GM12878 (cell line): Measurements from ENCODE around the gene MEGF6. TPM values are rescaled to one million over a fixed set of nuclear protein-coding genes. Genes with fewer than 3 reads are reported as not detected.

ENCODE experiments used
- ATAC-seq: fragments of 200-7000 bp; cut with Tn5 transposase; 3 replicates; pipeline ENCODE4 v1.9.1; 2020; ENCODE audit warnings: mild to moderate bottlenecking, moderate library complexity
- BruUV-seq: library from RNA; stranded (reverse); fragments of 400-500 nt; replicated peaks from 2 replicates; lab custom pipeline; 2021; lab: Mats Ljungman, UMichigan
- CTCF ChIA-PET: fragments of 300-600 bp; sonication (Branson Sonifier 250); formaldehyde crosslinking; extraction: SDS; loops from one replicate; lab custom pipeline; 2021; ENCODE audit warnings: inconsistent platforms; lab: Yijun Ruan, JAX
- POLR2A ChIA-PET: fragments of 350-600 bp; formaldehyde crosslinking; extraction: SDS; loops from one replicate; lab custom pipeline; 2021; ENCODE audit warnings: inconsistent platforms; lab: Charles Lee
- RAD21 ChIA-PET: fragments of 300-600 bp; sonication (Branson Sonifier 250); formaldehyde crosslinking; loops from one replicate; lab custom pipeline; 2023; ENCODE audit warnings: antibody characterized with exemption; ENCODE audit not compliant: unreplicated experiment; lab: Charles Lee
- SMC1A ChIA-PET: fragments of 300-600 bp; sonication (Branson Sonifier 250); formaldehyde crosslinking; loops from one replicate; lab custom pipeline; 2023; ENCODE audit not compliant: unreplicated experiment, uncharacterized antibody; lab: Charles Lee
- DNase-seq: peaks from one replicate; pipeline ENCODE4 v3.0.0-alpha.2; 2011; ENCODE audit warnings: low read depth, low spot score
- FAIRE-seq: peaks from 3 replicates; lab custom pipeline; 2011; peaks lifted over from hg19 to GRCh38; lab: Jason Lieb, UNC
- H2AFZ ChIP-seq: 2 replicates; pipeline ENCODE4 v1.6.0; 2011; ENCODE audit warnings: low read depth, low read length, control low read depth; ENCODE audit not compliant: control insufficient read depth
- H3K27ac ChIP-seq: 2 replicates; pipeline ENCODE4 v1.5.1; 2011; ENCODE audit warnings: control low read depth; ENCODE audit not compliant: control insufficient read depth, insufficient read depth
- H3K27me3 ChIP-seq, 2 experiments: replicated peaks in 1 of 2; 2 replicates each; pipeline versions ENCODE4 v1.6.0 to v1.6.1; 2011; ENCODE audit warnings: low read length in 1 of 2; ENCODE audit not compliant: control insufficient read depth in 2 of 2, insufficient read depth in 2 of 2
- H3K36me3 ChIP-seq, 2 experiments: 2 replicates each; pipeline ENCODE4 v1.5.1; 2011; ENCODE audit warnings: low read length in 1 of 2; ENCODE audit not compliant: control insufficient read depth in 2 of 2, insufficient read depth in 2 of 2
- H3K4me1 ChIP-seq: 2 replicates; pipeline ENCODE4 v1.6.1; 2011; ENCODE audit warnings: mild to moderate bottlenecking, low read length, moderate library complexity, mixed read lengths; ENCODE audit not compliant: control insufficient read depth, insufficient read depth
- H3K4me2 ChIP-seq: 2 replicates; pipeline ENCODE4 v1.6.0; 2011; ENCODE audit warnings: control low read depth; ENCODE audit not compliant: control insufficient read depth, insufficient read depth
- H3K4me3 ChIP-seq: fragments of 200-600 bp; sonication (generic); 2 replicates; pipeline ENCODE4 v1.5.1; 2016
- H3K79me2 ChIP-seq: 2 replicates; pipeline ENCODE4 v1.6.0; 2011; ENCODE audit warnings: low read length; ENCODE audit not compliant: control insufficient read depth, insufficient read depth
- H3K9ac ChIP-seq: 2 replicates; pipeline ENCODE4 v1.8.0; 2011; ENCODE audit warnings: low read length, control low read depth, mixed read lengths; ENCODE audit not compliant: control insufficient read depth, insufficient read depth
- H3K9me3 ChIP-seq: replicated peaks from 3 replicates; pipeline ENCODE4 v1.5.1; 2011; ENCODE audit warnings: mild to moderate bottlenecking, low read length; ENCODE audit not compliant: control insufficient read depth, insufficient read depth
- H4K20me1 ChIP-seq: 2 replicates; pipeline ENCODE4 v1.6.0; 2011; ENCODE audit not compliant: control insufficient read depth, insufficient read depth
- CBFB ChIP-seq: IDR thresholded peaks from 2 replicates; pipeline ENCODE4 v1.6.1; 2016; ENCODE audit warnings: antibody characterized with exemption, low read depth
- EP300 ChIP-seq, 2 experiments: fragments of 150-350 bp in 1 of 2; IDR thresholded peaks; 2 replicates each; pipeline ENCODE4 v1.6.1; 2011 to 2012; ENCODE audit warnings: low read depth in 2 of 2, low read length in 2 of 2, borderline replicate concordance in 1 of 2, improper control_type of control experiment in 1 of 2, inconsistent platforms in 1 of 2; ENCODE audit not compliant: control insufficient read depth in 1 of 2
- ETV6 ChIP-seq, 2 experiments: fragments of 450-650 bp in 1 of 2; IDR thresholded peaks in 1 of 2; conservative IDR thresholded peaks in 1 of 2; 2 replicates each; pipeline ENCODE4 v1.6.1; 2014; ENCODE audit warnings: antibody characterized with exemption in 1 of 2, borderline replicate concordance in 1 of 2, low read depth in 1 of 2, mild to moderate bottlenecking in 1 of 2, moderate library complexity in 1 of 2
- FOXM1 ChIP-seq: IDR thresholded peaks from 2 replicates; pipeline ENCODE4 v1.6.1; 2012; ENCODE audit warnings: low read depth, mild to moderate bottlenecking, inconsistent platforms, low read length, moderate library complexity
- HDGF ChIP-seq: fragments of 450-650 bp; IDR thresholded peaks from 2 replicates; pipeline ENCODE4 v1.6.1; 2016; ENCODE audit warnings: antibody characterized with exemption
- MEF2B ChIP-seq: fragments of 450-650 bp; IDR thresholded peaks from 2 replicates; pipeline ENCODE4 v1.6.1; 2018; ENCODE audit warnings: mild to moderate bottlenecking, moderate library complexity; ENCODE audit not compliant: partially characterized antibody, poor library complexity, severe bottlenecking
- MLLT1 ChIP-seq: fragments of 450-650 bp; IDR thresholded peaks from 2 replicates; pipeline ENCODE4 v1.6.1; 2016; ENCODE audit warnings: mild to moderate bottlenecking
- MTA2 ChIP-seq: fragments of 450-650 bp; IDR thresholded peaks from 2 replicates; pipeline ENCODE4 v1.6.1; 2016; ENCODE audit warnings: low read depth, mild to moderate bottlenecking, moderate library complexity
- NFIC ChIP-seq: IDR thresholded peaks from 2 replicates; pipeline ENCODE4 v1.6.1; 2012; ENCODE audit warnings: low read depth, mild to moderate bottlenecking, inconsistent platforms, low read length, moderate library complexity
- RCOR1 ChIP-seq: conservative IDR thresholded peaks from 2 replicates; pipeline ENCODE4 v1.6.1; 2012; ENCODE audit warnings: low read depth, low read length, improper control_type of control experiment
- RELA ChIP-seq: fragments of 450-650 bp; IDR thresholded peaks from 2 replicates; pipeline ENCODE4 v1.8.0; 2014; ENCODE audit warnings: borderline replicate concordance; ENCODE audit not compliant: partially characterized antibody
- SMC3 ChIP-seq: IDR thresholded peaks from 2 replicates; pipeline ENCODE4 v1.6.1; 2011; ENCODE audit warnings: low read length, improper control_type of control experiment, borderline replicate concordance
- STAT1 ChIP-seq: fragments of 450-650 bp; conservative IDR thresholded peaks from 2 replicates; pipeline ENCODE4 v1.6.1; 2014; ENCODE audit warnings: antibody characterized with exemption, mild to moderate bottlenecking
- ZZZ3 ChIP-seq: IDR thresholded peaks from 2 replicates; pipeline ENCODE4 v1.6.1; 2011; ENCODE audit warnings: low read depth; ENCODE audit not compliant: control insufficient read depth, insufficient read length
- WGBS: methylation state at CpG from one replicate; pipeline ENCODE4 v1.1.6; 2016; ENCODE audit warnings: low lambda C conversion rate; ENCODE audit not compliant: insufficient replicate concordance, insufficient coverage; ENCODE audit errors: missing lambda C conversion rate; 5-methylcytosine and 5-hydroxymethylcytosine counted together
- in situ Hi-C: fragments of 300-500 bp; cut with MboI; formaldehyde crosslinking; loops from 9 replicates; pipeline ENCODE4 v1.14.3; 2018; ENCODE audit warnings: mixed read lengths
- intact Hi-C: fragments of 100-400 bp; cut with micrococcal nuclease; formaldehyde crosslinking; loops from one replicate; pipeline ENCODE4 v1.14.2; 2022; ENCODE audit not compliant: unreplicated experiment
- polyA plus RNA-seq, 11 experiments: library from polyadenylated mRNA; depleted of rRNA in 4 of 11; unstranded in 6 of 11; stranded (reverse) in 5 of 11; fragments of >200 nt; fragmentation: Nextera tagmentation in 4 of 11; fragmentation: Illumina TruSeq in 1 of 11; extraction: Ambion mirVana in 4 of 11; extraction: Trizol in 1 of 11; gene quantifications; 1 replicate in 1 of 11; 2 replicates in 10 of 11; pipeline versions ENCODE4 v1.2.1 to v1.2.3, GENCODE V29; 2011 to 2016; ENCODE audit warnings: inconsistent platforms in 2 of 11, missing spikeins in 2 of 11, low read depth in 1 of 11
- total RNA-seq, 4 experiments: library from RNA; depleted of rRNA in 3 of 4; stranded (reverse); fragments of >200 nt in 3 of 4; fragmentation: Illumina TruSeq in 1 of 4; extraction: Trizol in 1 of 4; gene quantifications; 2 replicates each; pipeline versions ENCODE4 v1.2.1 to v1.2.3, GENCODE V29; 2013 to 2021

Gene MEGF6
- total and polyA plus RNA-seq, 10 of the 15 experiments (the other 5 are each of a cell fraction or from before 2014, with no cell fraction given) = 0.03 to 0.41 TPM; not detected in 8

DNA sequence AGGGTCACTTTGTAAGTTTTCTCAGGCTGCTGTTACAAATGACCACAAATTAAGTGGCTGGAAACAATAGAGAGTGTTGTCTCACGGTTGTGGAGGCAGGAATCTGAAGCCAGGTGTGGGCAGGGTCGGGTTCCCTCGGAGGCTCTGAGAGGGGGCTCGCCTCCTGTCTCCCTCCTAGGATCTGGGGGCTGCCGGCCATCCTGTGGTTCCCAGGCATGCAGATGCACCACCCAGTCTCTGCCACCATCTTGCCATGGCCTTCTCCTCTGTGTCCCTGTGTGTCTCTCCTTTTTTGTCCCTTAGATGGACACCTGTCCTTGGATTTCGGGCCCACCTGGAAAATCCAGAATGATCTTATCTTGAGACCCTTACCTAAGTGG, 45.8 kb upstream of the MEGF6 start:
- ATAC-seq = peak; percentile 6
- RAD21 ChIA-PET = interaction anchor here (0.7 to 6.3 kb wide), 4 partner anchors 9 to 139 kb away, joined by 3 to 117 read pairs (median 60); no protein-coding TSS in a partner anchor
- TF ChIP-seq ZZZ3 (no peak), SMC3 (0 out of 2 replicates have a peak, but pooled peaks have one; percentile 0), ETV6 (conservative IDR thresholded peaks at IDR 0.05 in 1 of 2, IDR thresholded peaks at IDR 0.05 in 1 of 2; ENCODE audit: borderline replicate concordance in 1 of 2, low read depth in 1 of 2) (peak in 1 of 2 experiments; percentile 3; a peak in 1 of 4 replicates), RCOR1 (0 out of 2 replicates have a peak, but pooled peaks have one; percentile 10), STAT1 (no peak), CBFB (peak; percentile 19; the same call in 1 of the 2 replicates), MLLT1 (0 out of 2 replicates have a peak, but pooled peaks have one; percentile 8), MTA2 (peak; percentile 46; the same call in 1 of the 2 replicates), MEF2B (peak; percentile 53), NFIC (peak; percentile 12; the same call in 1 of the 2 replicates), HDGF (peak; percentile 14; the same call in 1 of the 2 replicates), FOXM1 (peak; percentile 13; the same call in 1 of the 2 replicates), EP300 (IDR thresholded peaks at IDR 0.05; ENCODE audit: borderline replicate concordance in 1 of 2, control insufficient read depth in 1 of 2, low read depth in 2 of 2, low read length in 2 of 2) (no peak), RELA (no peak)
- TF ChIP-seq, all 136 proteins: peak for 10
- Histone ChIP-seq H3K4me3 (peak overlapping the region; percentile 58), H3K27ac (peak overlapping the region; percentile 93), H3K9me3 (no peaks in the 10 kb centered on the region), H3K4me2 (peak overlapping the region; percentile 76), H3K27me3 (no peaks in the 10 kb centered on the region), H2AFZ (no peak overlapping the region), H3K36me3 (peaks cover 0 to 2% of the 10 kb centered on the region in 2 experiments; a peak in 2 of 4 replicates), H3K79me2 (peaks cover 92% of the 10 kb centered on the region), H3K4me1 (peaks cover 48% of the 10 kb centered on the region), H4K20me1 (no peaks in the 10 kb centered on the region), H3K9ac (peak overlapping the region; percentile 58)
- ChIA-PET POLR2A (interaction anchor here (0.6 to 11.3 kb wide), 4 partner anchors 9 to 1131 kb away, joined by 4 to 184 read pairs (median 57); partner anchors contain the start of gene PANK4), CTCF (interaction anchor here (1.8 to 7.7 kb wide), 4 partner anchors 8 to 38 kb away, joined by 8 to 91 read pairs (median 39); no protein-coding TSS in a partner anchor), SMC1A (interaction anchor here (0.8 to 7.7 kb wide), 5 partner anchors 9 to 67 kb away, joined by 3 to 117 read pairs (median 53); no protein-coding TSS in a partner anchor)
- FAIRE-seq (no peak), DNase-seq (no peak)
- WGBS = 6% methylated on average over 6 of the region's 6 CpGs
- BruUV-seq = TSS peak; percentile 23
- intact Hi-C loops = no loop called here
- in situ Hi-C loops = no loop called here
